DMS 273 treated with DMSO at 0.1 percent for 48 hours (cell line): Measurements from ENCODE around the gene SLC30A5.

Source experiments
- DNase-seq: peaks from one replicate; lab custom pipeline; 2025; lab: John Stamatoyannopoulos, UW

The SLC30A5 gene

GRCh38 chr5:69167929-69168328 is 74.1 kb downstream of the SLC30A5 start:
- DNase-seq: no peak

GRCh38 chr5:69170495-69170894 is 76.7 kb downstream of the SLC30A5 start:
- DNase-seq: no peak

- no peak for DNase-seq
Measured at GRCh38 chr5:69170969-69171368, 77.2 kb downstream of the SLC30A5 start.
